Stimulated activated naive CD4-positive, alpha-beta T cell treated with Interleukin-2 at 50 U/mL for 16 hours (primary cell): Measurements from ENCODE around the gene NDC80.

Experiments
- DNase-seq: peaks from one replicate; lab custom pipeline; 2025; lab: John Stamatoyannopoulos, UW

Gene NDC80

GRCh38 chr18:2559249-2559648 lies 12.1 kb upstream of the NDC80 start:
- no peak for DNase-seq

DNA sequence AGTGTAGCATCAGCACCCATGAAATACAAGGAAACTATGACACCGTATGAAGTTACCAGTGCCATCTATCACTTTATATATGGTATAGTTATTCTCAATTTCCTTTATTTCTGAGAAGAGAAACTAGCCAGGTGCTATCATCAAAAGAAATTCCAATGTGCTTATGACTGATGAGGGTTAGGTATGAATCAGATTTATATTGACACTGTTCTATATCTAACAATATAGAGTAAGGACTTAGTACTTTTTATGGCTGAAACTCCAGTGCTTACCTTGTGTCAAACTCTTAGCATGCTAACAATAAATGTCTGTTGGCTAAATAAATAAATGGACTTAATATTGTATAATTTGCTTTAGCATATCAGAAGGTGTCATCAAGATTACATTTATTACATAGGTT lies 7.0 kb upstream of the NDC80 start:
- no peak for DNase-seq

DNA sequence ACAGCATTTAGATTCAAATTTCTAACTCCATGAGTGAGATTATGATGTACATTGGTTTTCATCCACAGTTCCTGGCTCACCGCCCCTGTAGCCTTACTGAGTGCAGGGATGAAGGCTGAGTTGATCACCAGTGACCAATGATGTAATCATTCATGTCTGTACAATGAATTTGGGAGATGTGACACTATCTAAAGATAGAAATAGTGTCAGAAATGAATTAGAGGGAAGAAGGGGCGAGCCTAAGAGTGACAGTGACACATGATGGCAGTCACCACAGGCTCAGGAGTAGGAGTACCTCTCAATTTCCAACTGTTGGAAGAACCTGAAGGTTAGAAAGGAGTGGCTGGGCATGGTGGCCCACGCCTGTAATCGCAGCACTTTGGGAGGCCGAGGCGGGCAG lies 3.2 kb upstream of the NDC80 start:
- no peak for DNase-seq

GRCh38 chr18:2568605-2569004 lies 2.8 kb upstream of the NDC80 start:
- no peak for DNase-seq

DNA sequence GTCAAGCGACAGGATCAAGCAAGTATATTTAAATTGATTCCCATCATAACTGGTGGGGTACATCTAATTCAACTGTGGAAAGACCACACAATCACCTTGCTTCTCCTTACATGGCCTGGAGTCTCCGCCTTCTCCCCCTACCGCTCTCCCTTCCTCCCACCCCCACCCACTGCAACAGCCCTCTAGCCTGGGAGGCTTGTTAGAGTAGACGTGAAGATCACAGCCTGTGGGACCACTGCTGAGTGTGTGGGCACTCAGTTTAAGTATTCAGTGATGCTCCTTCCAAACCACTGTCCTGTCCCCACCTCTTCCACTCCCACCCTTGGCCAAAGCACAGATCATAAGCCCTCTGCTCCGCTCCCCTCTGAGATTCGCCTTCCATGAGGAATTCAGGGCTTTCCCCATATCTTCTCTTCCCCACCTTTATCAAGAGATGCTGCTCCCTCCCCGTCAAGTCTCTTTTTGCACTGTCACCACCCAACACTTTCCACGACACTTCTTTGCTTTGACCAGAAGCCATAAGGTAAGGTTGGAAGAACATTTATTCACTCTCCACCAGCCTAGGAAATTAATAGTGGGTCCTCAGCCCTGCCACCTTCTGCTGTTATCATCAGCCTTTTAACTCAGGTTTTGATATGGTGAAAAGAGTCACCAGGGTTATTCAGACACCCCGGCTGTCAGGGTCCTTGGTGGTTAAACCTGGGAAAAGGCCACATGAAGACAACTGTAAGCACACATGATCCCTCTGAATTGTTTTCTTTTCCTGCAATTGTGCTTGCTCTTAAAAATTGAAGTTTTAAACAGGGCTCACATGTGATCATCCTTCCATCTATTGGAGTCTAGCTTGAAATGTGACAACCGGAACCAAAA lies 1.8 kb upstream of the NDC80 start:
- DNase-seq = no peak

DNA sequence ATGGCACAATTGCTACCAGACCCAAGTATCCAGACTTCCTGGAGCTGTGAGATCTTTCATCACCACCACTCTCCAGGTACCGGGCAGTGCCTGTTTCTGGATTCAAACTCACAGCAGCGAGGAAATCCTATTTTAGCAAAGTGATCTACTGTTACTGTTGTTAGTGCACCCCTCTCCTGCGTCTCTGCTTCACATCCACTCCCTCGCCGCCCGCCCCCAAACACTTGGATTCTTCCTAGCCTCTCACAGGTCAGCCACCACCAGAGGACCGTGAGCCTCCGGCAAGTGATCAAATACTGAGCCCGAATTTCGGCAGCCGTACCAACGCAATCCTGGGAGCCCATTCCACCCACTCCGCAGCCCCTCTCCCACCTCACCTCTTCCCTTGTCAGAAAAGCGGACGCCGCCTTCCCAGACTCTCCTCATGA lies 571 bp upstream of the NDC80 start:
- DNase-seq = peak; percentile 71

DNA sequence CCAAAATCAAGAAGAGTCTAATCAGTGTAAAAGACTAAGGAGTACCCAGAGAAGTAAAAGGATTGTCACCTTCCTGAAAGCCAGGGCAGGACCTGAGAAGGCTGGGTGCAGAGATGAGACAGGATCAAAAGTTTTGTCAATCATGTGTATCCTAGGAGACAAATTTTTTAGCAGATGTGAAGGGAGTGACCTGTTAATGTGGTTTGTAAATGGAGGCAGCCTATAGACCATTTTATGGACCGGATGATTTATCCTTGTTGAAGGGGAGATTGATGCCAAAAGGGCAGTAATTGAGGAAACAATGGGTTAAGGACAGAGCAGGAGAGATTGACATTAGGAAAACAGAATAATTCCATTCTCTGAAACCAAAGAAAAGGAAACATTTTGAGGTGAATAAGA lies 813 bp downstream of the NDC80 start:
- no peak for DNase-seq

- DNase-seq = no peak
Measured at GRCh38 chr18:2572892-2573291, 1.5 kb downstream of the NDC80 start.

DNA sequence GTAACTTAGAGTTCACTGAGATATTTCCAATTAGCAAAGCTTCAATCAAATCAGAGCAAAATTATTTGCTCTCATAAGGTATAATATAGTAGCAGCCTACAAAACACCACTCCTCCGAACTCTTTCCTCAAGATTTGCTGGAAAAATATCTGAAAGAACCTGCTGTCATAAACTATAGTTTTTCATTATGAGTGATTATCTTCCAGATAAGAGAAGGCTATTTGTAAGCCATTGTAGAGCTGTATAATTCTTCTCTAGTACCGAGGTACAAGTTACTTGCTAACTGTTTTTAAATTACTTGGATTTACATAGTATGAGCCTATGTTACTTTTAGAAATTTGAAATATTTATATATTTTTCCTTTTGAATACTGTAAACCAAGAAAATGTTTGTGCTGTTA lies 2.1 kb downstream of the NDC80 start:
- no peak for DNase-seq

GRCh38 chr18:2587788-2588187 lies 16.4 kb downstream of the NDC80 start:
- DNase-seq = no peak

DNA sequence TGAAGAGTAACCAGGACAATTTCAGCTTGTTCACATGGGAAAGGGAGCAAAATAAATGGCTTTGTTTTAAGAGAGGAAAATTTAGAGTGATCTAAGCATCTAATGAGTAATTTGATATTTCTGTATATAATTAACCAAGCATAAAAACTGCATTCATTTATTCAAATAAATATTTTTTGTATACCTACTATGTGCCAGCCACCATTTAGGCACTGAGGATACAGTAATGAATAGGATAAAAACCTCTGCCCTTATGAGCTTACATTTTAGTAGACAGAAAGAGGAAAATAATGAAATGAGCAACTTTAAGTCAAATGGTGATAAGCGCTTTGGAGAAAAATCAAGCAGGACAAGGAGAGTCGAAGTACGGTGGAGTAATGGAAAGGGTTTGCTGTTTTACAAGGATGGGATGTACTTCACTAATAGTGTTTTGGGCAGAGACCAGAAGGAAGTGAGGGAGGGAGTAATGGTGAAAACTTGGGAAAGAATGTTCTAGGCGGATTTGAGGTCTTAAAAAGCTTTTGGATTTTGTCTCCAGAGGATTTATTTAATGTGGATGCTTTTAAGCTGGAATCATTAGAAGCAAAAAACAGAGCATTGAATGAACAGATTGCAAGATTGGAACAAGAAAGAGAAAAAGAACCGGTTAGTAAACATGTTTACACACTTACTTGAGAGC lies 17.4 kb downstream of the NDC80 start:
- no peak for DNase-seq

DNA sequence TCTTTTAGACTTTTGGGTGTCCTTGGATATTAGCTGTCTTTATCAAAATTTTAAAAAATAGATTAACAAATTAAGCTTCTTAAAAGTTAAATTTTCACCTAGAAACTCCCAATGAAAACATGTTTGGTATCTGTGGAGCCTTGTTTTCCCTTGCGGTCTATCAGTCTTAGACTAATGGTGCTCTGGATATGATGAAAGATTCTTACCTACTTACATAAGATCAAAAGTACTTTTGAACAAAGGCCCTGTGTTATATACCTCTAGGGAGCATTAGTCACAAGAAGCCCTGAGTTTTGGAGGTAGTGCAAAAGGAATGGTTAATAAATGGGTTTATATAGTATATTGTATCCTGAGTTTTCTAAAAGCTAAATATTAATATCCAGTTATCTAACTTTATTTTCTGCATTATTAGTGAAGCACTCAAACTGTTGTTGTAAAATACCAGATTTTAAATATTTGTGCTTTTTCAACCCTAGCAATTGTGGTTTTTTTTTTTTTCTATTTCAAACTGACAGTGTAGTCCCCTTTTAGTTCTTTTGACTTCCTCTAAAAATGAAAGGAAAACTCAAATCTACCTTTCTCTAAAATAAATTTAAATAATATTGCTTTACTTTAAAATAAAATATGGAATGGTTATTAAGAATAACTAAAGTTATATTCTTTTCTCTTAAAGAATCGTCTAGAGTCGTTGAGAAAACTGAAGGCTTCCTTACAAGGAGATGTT lies 18.1 kb downstream of the NDC80 start:
- no peak for DNase-seq

DNA sequence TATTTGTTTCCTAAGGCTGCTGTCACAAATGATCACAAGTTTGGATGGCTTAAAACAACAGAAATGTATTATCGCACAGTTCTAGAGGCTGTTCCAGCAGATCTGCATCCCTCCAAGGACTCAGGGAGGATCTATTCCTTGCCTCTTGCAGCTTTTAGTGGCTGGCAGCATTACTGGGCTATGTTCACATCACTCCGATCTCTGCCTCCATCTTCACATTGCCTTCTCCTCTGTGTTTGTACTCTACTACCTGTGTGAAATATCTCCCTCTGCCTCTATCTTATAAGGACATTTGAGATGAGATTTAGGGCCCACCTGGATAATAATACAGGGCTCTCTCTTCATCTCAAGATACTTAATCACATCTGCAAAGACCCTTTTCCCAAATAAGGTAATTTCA lies 18.9 kb downstream of the NDC80 start:
- no peak for DNase-seq

- no peak for DNase-seq
Measured at GRCh38 chr18:2597639-2598038, 26.3 kb downstream of the NDC80 start.

DNA sequence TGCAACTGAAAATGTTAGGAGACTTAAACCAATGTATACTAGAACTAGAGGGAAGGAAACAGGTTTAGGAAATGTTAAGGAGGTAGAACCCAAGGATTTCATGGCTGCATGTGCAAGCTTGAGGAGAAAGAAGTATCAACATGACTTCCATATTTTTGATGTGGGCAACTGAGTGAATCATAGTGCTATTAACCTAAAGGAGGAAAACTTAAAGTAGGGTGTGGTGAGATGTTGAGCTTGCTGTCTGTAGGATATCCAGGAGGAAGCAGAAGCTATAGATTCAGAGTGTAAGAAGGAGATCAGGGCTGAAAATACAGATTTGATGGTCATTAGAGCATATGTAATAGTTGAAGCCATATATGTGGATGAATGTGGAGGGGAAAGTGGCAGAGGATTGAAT lies 31.5 kb downstream of the NDC80 start:
- no peak for DNase-seq

DNA sequence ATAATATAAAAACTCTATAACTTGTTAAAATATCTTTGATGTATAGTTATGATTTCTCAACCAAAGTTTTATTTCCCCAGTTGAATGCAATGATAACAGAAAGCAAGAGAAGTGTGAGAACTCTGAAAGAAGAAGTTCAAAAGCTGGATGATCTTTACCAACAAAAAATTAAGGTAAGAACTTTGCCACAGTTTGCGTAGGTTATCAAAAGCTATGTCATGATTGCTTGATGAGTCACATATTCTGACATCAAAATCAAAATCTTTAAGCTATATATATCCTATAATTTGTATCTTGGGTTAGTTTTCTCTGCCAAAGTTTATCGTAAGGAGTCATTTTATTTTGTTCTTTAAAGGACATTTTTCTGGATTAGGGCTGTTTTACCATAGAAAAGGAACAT lies 35.0 kb downstream of the NDC80 start:
- no peak for DNase-seq

DNA sequence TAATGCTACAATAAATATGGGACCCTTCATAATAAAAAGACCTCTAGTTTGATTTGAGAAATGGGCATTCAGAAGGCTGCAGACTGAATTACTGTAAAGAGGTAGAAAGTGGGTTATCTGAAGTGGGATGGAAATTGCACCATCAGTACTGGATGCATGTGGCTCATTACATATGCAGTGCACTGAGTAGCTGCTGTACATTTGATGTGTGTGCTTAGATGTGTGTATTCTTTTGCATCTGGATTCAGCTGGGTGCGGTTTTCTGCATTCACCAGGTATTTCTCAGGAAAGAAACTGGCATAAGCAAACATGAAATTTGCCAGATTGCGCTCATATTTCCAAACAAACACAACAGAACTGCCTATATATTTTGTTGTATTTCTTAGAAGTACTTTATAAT lies 38.2 kb downstream of the NDC80 start:
- no peak for DNase-seq

DNA sequence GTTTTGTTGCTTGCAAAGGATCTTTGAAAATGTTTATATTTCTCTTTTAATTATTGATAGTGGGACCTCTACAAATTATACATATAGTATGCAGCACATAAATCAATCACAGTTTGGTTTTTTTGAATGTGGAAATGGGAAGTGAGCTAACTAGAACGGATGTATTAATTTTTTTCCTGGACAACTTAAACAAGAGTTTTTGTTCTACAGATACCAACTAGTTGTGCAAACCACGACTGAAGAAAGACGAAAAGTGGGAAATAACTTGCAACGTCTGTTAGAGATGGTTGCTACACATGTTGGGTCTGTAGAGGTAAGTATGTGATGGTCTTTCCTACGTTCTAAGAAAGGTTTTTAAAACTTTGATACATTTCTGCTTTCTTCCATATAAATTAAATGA lies 39.2 kb downstream of the NDC80 start:
- no peak for DNase-seq

- DNase-seq = no peak
Measured at GRCh38 chr18:2612996-2613395, 41.6 kb downstream of the NDC80 start.

DNA sequence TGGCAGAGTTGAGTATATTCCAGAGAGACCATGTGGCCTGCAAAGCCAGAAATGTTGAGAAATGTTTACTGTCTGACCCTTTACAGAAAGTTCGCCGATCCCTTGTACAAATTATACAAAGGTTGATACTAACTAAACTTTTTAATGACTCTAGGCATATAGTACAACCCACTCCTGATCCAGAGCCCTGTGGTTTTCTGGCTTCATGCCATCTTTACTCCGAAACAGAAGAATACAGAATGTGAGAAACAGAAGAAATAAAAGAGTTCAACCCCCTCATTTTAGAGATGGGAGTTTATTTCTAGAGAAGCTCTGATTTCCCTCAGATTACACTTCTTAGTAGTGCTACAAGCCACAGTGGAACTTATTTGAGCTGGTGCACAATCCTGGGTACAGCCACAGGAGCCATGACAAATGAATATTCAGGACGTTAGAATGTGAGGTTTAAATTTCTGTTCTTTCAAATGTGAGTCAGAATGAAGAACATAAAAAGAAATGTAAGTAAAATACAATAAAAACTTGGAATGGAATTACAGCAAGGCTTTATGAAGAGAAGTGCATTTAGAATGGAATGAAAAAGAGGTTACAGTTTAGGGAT lies 46.1 kb downstream of the NDC80 start:
- no peak for DNase-seq

DNA sequence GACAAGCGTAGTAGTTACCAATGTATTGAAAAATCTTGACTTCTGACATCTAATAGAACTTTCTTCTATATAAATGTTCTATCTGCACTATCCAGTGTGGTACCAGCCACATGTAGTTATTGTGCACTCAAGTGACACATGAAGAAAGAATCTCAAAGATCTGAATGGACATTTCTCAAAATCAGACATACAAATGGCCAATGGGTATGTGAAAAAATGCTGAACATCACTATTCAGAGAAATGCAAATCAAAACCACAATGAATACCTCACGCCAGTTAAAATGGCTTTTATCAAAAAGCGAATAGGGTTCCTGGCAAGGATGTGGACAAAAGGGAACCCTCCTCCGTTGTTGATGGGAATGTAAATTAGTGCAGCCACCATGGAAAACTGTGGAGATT lies 46.7 kb downstream of the NDC80 start:
- DNase-seq = no peak

GRCh38 chr18:2625217-2625616 lies 53.9 kb downstream of the NDC80 start:
- DNase-seq = no peak
